PC-9 (cell line): ENCODE results near the gene PCMT1. TPM values are rescaled to one million over a fixed set of nuclear protein-coding genes. Genes with fewer than 3 reads are reported as not detected.

Experiments
- BruUV-seq: library from RNA; stranded (reverse); fragments of 400-500 nt; replicated peaks from 2 replicates; lab custom pipeline; 2021; lab: Mats Ljungman, UMichigan
- CTCF ChIA-PET: fragments of 300-600 bp; sonication (Branson Sonifier 250); formaldehyde crosslinking; loops from one replicate; lab custom pipeline; 2022; ENCODE audit warnings: antibody characterized with exemption; lab: Charles Lee
- POLR2A ChIA-PET: fragments of 300-600 bp; sonication (Branson Sonifier 250); formaldehyde crosslinking; loops from one replicate; lab custom pipeline; 2022; ENCODE audit warnings: antibody characterized with exemption; ENCODE audit not compliant: unreplicated experiment; lab: Charles Lee
- DNase-seq, 2 experiments: peaks; one replicate each; pipeline versions ENCODE4 v3.0.0 to v3.0.0-alpha.2; 2015 to 2022; ENCODE audit warnings: mixed read lengths in 1 of 2
- H2AFZ ChIP-seq: fragments of 200-600 bp; sonication (generic); 2 replicates; pipeline ENCODE4 v1.8.1; 2017; ENCODE audit warnings: antibody characterized with exemption
- H3F3A ChIP-seq: fragments of 200-600 bp; sonication (generic); 2 replicates; pipeline ENCODE4 v1.8.1; 2017; ENCODE audit warnings: antibody characterized with exemption, mild to moderate bottlenecking, low read depth; ENCODE audit not compliant: insufficient read depth
- H3K27ac ChIP-seq: fragments of 200-600 bp; sonication (generic); 2 replicates; pipeline ENCODE4 v1.6.1; 2016; ENCODE audit warnings: mixed run types
- H3K27me3 ChIP-seq: fragments of 200-600 bp; sonication (generic); 2 replicates; pipeline ENCODE4 v1.6.1; 2016; ENCODE audit warnings: low read depth, mixed run types; ENCODE audit not compliant: insufficient read depth
- H3K36me3 ChIP-seq: fragments of 200-600 bp; sonication (generic); 2 replicates; pipeline ENCODE4 v1.6.1; 2016; ENCODE audit warnings: low read depth, mixed run types
- H3K4me1 ChIP-seq: fragments of 200-600 bp; sonication (generic); replicated peaks from 2 replicates; pipeline ENCODE4 v1.6.1; 2016; ENCODE audit warnings: mixed run types; ENCODE audit not compliant: insufficient read depth
- H3K4me2 ChIP-seq: fragments of 200-600 bp; sonication (generic); 2 replicates; pipeline ENCODE4 v1.6.1; 2017; ENCODE audit warnings: mixed run types
- H3K4me3 ChIP-seq: fragments of 200-600 bp; sonication (generic); 2 replicates; pipeline ENCODE4 v1.6.1; 2016; ENCODE audit warnings: mixed run types
- H3K79me2 ChIP-seq: fragments of 200-600 bp; sonication (generic); 2 replicates; pipeline ENCODE4 v1.6.1; 2017; ENCODE audit warnings: low read depth, mixed run types
- H3K9me2 ChIP-seq: fragments of 200-600 bp; sonication (generic); 2 replicates; pipeline ENCODE4 v1.8.1; 2017; ENCODE audit warnings: mild to moderate bottlenecking; ENCODE audit not compliant: insufficient read depth
- H3K9me3 ChIP-seq: fragments of 200-600 bp; sonication (generic); 2 replicates; pipeline ENCODE4 v1.8.1; 2016; ENCODE audit warnings: low read depth; ENCODE audit not compliant: insufficient read depth
- H4K20me1 ChIP-seq: fragments of 200-600 bp; sonication (generic); 2 replicates; pipeline ENCODE4 v1.8.1; 2017; ENCODE audit not compliant: insufficient read depth
- CTCF ChIP-seq: fragments of 200-600 bp; sonication (generic); conservative IDR thresholded peaks from 2 replicates; pipeline ENCODE4 v1.6.1; 2017; ENCODE audit warnings: mixed run types, antibody characterized with exemption, mild to moderate bottlenecking, moderate library complexity
- EZH2 ChIP-seq: fragments of 200-600 bp; sonication (generic); IDR thresholded peaks from 2 replicates; pipeline ENCODE4 v1.8.0; 2017; ENCODE audit warnings: antibody characterized with exemption, low read depth
- intact Hi-C: fragments of 100-400 bp; cut with micrococcal nuclease; formaldehyde crosslinking; loops from one replicate; pipeline ENCODE4 v1.10.0; 2022; ENCODE audit not compliant: unreplicated experiment
- total RNA-seq: library from RNA; stranded (reverse); gene quantifications from 2 replicates; pipeline ENCODE4 v1.2.3, GENCODE V29; 2021

Gene PCMT1
- total RNA-seq, 1 experiment from 2014 or later, result 50.5 TPM

GRCh38 chr6:149856256-149856994 is 106.9 kb downstream of the PCMT1 start:
- Histone ChIP-seq H3K27me3 (no peaks in the 10 kb centered on the region), H3K9me3 (no peaks in the 10 kb centered on the region), H3K79me2 (peaks cover 79% of the 10 kb centered on the region), H3K36me3 (peaks cover 5% of the 10 kb centered on the region; the same call in 1 of the 2 replicates), H3F3A (peaks cover 53% of the 10 kb centered on the region), H3K27ac (peak overlapping the region; percentile 96), H3K4me3 (peak overlapping the region; percentile 57), H4K20me1 (no peaks in the 10 kb centered on the region), H3K4me1 (peaks cover 97% of the 10 kb centered on the region), H3K4me2 (peak overlapping the region; percentile 80), H3K9me2 (no peaks in the 10 kb centered on the region), H2AFZ (no peak overlapping the region)
- BruUV-seq, result TSS peak; percentile 1
- CTCF ChIA-PET, result no interaction called here
- intact Hi-C loops, result no loop called here
- no peak for DNase-seq
- POLR2A ChIA-PET, result no interaction called here
- TF ChIP-seq CTCF (no peak), EZH2 (no peak)

- ChIA-PET CTCF (no interaction called here), POLR2A (no interaction called here)
- no peaks in the 10 kb centered on the region for H3K9me3 ChIP-seq
- TF ChIP-seq EZH2 (no peak), CTCF (no peak)
- H3K4me2 ChIP-seq, result peak overlapping the region; percentile 80
- peak overlapping the region; percentile 57; the same call in 1 of the 2 replicates for H3K4me3 ChIP-seq
- peak overlapping the region; percentile 96 for H3K27ac ChIP-seq
- H4K20me1 ChIP-seq, result no peaks in the 10 kb centered on the region
- no peaks in the 10 kb centered on the region for H3K9me2 ChIP-seq
- peaks cover 54% of the 10 kb centered on the region for H3F3A ChIP-seq
- no TSS peak for BruUV-seq
- peak in 1 of 2 experiments; percentile 63 for DNase-seq
- peaks cover 82% of the 10 kb centered on the region for H3K79me2 ChIP-seq
- no peaks in the 10 kb centered on the region for H3K27me3 ChIP-seq
- intact Hi-C loops, result no loop called here
- H3K4me1 ChIP-seq, result peaks cover 97% of the 10 kb centered on the region
- H2AFZ ChIP-seq, result no peak overlapping the region
- H3K36me3 ChIP-seq, result peaks cover 3% of the 10 kb centered on the region; the same call in 1 of the 2 replicates
Measured at GRCh38 chr6:149857541-149857940, 108.0 kb downstream of the PCMT1 start.

- no TSS peak for BruUV-seq
- no peak for TF ChIP-seq CTCF
- TF ChIP-seq EZH2, result no peak
- intact Hi-C loops, result no loop called here
- peaks cover 83% of the 10 kb centered on the region for H3K4me1 ChIP-seq
- H4K20me1 ChIP-seq, result no peaks in the 10 kb centered on the region
- no peaks in the 10 kb centered on the region for H3K9me3 ChIP-seq
- ChIA-PET CTCF (no interaction called here), POLR2A (no interaction called here)
- H3K27ac ChIP-seq, result peak overlapping the region; percentile 75
- H3K9me2 ChIP-seq, result no peaks in the 10 kb centered on the region
- H3K27me3 ChIP-seq, result no peaks in the 10 kb centered on the region
- peaks cover 68% of the 10 kb centered on the region for H3K79me2 ChIP-seq
- peak in 1 of 2 experiments; percentile 74 for DNase-seq
- peaks cover 51% of the 10 kb centered on the region for H3F3A ChIP-seq
- no peak overlapping the region for H2AFZ ChIP-seq
- H3K4me3 ChIP-seq, result no peak overlapping the region
- H3K4me2 ChIP-seq, result peak overlapping the region; percentile 81
- no peaks in the 10 kb centered on the region for H3K36me3 ChIP-seq
Measured at GRCh38 chr6:149859368-149859767, 109.8 kb downstream of the PCMT1 start.
